ENCODE results near the gene LST1.
A peak's percentile ranks its signal among the peaks of the same experiment; 100 is the strongest.
"Not testable (repeated sequence)": the region's sequence is repeated elsewhere in the genome, so short reads cannot be mapped to it uniquely, and the experiment has no call there.

LST1 gene

DNA sequence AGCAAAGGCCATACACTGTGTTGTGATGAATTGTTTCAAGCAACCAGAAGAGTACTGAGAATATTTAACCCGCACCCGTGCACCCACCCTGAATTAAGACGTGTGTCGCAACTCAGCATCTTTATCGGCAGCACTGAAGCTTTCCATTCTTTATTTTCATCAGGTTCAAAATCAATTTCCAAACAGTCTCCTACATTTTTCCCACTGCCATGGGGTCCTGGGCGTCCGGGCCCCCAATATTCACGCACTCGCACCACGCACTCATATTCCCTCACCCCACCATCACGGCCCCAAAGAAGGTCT, 5.7 kb upstream of the LST1 start:
- DNase-seq (ENCODE audit: low read depth in 3 of 3, low spot score in 1 of 3) = no peak

DNA sequence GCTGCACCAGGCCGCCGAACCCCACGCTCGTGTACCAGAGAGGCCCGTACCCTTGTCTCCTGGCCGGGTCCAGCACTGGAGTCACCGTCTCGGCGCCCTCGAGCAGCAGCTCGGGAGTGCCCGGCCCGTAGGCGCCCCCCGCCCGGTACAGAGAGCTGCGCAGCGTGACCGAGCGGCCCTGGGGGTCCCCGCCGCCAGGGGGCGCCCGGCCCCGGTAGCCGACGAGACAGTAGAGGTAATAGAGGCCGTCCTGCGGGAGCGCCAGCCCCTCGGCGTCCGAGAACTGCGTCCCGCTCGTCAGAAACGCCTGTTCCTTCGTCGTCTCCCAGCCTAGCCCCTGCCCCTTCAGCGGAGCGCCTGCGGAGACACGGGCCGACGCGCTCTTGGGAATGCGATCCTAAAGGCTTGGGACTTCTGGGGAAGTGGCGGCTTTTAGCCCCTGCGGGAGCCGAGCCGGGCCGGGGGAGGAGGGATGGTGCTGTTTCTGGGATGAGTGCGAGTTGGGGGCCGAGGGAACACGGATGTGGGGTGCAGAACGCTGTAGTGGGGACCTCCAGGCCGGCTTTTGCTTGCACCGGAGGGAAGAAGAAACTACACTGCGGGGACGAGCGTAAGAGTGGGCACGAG, 5.2 kb upstream of the LST1 start:
- peak in 2 of 3 donors; percentile 86 to 92 for DNase-seq (ENCODE audit: low read depth in 3 of 3, low spot score in 1 of 3)

DNA sequence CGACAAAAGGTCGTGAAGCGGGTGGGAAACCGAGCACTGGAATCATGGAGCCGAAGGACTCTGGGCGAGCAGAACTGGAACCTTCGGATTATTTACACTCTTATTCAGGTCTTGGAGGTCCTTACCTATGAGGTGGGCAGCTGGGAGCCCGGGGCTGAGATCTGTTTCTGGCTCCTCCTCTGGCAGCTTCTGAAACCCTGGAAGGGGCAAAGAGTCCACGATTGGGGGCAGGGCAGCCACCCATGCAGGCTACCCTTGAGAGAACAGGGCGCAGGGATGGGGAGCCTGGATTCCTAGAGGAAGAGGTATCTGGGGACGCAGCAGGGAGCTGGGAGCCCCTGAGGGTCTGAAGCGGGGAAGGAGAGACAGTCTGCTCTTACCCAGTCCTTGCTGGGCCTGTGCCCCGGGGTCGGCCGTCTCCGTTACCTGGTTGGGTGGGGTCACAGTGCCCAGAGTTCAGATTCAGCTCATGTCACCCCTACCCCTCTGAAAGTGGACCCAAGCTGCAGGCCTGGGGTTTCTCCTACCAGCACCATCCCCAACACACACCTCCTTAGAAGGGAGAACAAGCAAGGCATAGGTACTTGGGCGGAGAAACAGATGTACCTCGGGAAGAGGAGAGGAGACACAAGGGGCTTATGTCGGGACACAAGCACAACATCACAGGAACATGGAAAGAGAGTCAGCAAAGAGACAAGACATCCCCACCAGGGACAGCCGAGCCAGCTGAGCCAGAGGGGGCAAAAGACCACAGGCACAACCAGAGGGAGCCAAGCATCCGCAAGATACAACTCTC, 4.4 kb upstream of the LST1 start:
- DNase-seq (ENCODE audit: low read depth in 3 of 3, low spot score in 1 of 3) = no peak

DNA sequence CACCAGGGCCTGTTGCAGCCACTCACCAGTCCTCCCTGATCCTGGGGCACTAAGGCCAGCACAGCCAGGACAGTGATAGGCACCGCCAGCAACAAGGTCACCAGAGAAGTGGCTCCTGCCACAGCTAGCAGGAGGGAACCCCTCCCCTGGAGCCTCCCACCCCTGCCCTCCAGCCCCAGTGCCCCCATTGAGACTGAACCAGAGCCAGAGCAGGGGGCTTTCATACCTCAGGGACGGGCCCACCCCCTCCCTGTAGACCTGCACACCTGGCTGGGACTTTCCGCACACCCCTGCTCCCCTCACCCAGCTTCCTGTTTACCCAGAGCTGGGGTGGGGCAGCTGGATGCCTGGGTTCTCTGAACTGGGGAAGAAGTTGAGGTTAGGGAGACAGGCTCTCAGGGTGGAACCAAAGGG, 3.8 kb upstream of the LST1 start, which contains the start of gene LTB:
LTB (minus strand) TSS at position 195 of the 414 bp plus-strand sequence; CDS start at position 188, 7 bp downstream.
- peak in 2 of 3 donors; percentile 71 to 74 for DNase-seq (ENCODE audit: low read depth in 3 of 3, low spot score in 1 of 3)

DNA sequence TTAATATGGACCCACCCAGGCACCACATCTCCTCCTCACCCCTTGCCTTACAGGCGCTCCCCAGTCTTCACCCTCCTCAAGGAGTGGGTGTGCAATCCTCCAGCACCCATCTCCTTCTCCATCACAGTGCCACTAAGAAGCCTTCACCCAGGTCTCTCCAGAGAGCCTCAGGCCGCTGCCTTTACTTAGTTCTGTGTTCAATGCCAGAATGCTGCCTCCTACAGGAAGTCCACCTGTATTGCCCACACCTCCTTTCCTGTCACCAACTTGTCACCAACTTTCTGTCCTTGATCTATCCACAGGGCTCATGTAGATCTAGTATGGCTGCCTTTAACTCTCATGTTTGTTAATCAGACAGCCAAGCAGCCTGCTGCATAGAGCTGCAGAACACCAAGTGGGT, 586 bp upstream of the LST1 start:
- no peak for DNase-seq (ENCODE audit: low read depth in 3 of 3, low spot score in 1 of 3)

DNA sequence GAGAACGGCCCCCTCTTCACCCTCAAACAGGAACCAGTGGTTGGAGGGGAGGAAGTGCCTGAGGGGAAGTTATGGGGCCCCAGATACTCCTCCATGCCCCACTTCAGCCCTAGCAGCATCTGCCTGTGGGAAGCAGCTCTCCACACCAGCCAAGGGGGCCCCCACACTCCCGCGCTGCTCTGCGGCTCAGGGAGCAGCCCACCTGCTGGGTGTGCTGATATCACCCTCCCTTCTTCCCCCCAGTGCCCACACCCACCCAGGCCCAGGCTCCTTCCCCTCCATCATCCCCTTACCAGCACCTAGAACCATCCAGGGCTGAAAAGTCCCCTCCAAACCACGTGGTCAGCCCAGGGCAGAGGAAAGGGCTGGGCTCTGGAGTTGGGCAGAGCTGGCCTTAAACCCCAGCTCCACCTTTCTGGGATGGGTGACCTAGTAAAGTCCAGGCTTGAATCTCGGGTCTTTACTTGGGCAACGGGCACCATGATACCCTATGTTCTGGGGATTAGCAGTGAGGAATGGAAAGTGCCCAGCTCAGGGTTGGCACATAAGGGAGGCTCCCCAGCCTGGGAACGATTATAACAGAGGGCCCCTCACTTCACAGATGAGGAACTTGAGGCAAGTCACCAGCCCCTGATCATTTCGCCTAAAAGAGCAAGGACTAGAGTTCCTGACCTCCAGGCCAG, 663 bp downstream of the LST1 start:
- DNase-seq (ENCODE audit: low read depth in 3 of 3, low spot score in 1 of 3) = no peak

DNA sequence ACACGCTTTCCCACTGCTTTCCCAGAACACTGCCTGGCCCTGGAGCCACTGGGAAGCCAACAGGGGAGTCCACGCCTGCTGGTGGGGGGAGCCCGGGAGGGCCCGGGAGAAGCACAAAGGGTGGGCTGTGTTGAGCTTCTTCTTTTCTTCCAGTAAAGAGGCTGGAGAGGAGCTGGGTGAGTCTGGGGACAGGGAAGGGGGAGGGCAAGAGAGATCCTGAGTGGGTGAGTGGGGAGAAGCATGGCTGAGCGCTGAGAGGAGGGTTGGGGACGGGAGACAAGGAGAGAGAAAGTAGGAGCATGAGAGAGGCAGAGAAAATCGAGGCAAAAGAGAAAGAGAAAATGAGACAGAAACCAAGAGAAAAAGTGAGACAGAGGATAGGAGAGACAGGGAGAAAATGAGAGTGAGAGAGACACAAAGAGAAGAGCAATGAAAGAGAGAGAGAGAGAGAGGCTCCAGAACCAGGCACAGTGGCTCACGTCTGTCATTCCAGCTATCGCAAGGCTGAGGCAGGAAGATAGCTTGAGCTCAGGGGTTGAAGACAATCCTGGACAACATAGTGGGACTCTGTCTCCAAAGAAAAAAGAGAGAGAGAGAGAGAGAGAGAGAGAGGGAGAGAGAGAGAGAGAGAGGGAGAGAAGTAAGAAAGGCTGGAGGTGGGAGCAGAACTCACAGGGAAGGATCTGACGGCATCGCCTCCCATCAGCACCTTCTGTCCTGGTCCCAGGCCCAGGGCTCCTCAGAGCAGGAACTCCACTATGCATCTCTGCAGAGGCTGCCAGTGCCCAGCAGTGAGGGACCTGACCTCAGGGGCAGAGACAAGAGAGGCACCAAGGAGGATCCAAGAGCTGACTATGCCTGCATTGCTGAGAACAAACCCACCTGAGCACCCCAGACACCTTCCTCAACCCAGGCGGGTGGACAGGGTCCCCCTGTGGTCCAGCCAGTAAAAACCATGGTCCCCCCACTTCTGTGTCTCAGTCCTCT, 2.0 kb downstream of the LST1 start:
- DNase-seq (ENCODE audit: low read depth in 3 of 3, low spot score in 1 of 3) = no peak

DNA sequence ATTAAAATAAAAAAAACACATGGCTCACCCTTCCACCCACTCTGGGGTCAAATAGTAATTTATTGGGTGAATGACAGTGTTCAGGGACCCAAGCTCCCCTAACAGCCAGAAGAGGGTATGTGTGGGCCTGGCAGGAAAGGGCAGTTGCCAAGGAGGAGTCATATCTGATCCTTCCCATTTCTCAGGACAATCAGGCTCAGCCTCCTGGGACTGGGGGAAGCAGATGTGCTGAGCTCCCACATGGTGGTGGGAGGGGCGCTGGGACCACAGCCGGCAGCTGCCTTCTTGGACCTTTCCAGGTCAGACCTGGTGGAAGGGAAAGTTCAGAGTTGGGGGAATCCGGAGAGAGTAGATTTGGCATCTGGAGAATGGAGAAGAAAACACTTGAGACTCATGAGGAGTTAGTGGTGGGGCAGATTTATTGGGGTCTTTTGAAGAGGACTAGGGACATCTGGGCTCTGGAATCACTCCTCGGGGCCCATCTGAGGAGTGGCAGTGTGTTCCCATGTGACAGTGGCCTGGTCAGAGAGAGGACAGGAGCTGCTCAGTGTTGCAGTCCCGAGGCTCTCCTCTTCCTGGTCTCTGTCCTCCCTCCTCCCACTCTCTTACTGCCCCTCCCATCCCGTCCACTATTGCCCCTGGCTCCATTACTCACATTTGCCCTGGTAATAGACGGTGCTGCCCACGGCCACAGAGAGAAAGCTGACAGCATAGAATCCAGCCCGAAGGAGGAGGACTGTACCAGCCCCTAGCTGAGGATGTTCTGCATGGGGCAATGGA, 3.0 kb downstream of the LST1 start:
- DNase-seq (ENCODE audit: low read depth in 3 of 3, low spot score in 1 of 3) = no peak

DNA sequence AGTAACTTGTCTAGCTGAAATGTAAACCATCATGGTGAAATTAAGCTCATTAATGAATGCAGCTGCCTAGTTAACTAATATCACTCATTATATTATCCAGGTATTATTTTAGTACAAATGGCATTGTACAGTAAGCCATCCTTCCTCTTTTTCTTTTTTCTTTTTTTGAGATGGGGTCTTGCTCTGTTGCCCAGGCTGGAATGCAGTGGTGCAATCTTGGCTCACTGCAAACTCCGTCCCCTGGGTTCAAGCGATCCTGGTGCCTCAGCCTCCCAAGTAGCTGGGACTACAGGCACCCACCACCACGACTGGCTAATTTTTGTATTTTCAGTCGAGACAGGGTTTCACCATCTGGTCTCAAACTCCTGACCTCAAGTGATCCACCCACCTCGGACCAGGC, 4.6 kb downstream of the LST1 start:
- not testable (repeated sequence) for DNase-seq (ENCODE audit: low read depth in 3 of 3, low spot score in 1 of 3)

DNA sequence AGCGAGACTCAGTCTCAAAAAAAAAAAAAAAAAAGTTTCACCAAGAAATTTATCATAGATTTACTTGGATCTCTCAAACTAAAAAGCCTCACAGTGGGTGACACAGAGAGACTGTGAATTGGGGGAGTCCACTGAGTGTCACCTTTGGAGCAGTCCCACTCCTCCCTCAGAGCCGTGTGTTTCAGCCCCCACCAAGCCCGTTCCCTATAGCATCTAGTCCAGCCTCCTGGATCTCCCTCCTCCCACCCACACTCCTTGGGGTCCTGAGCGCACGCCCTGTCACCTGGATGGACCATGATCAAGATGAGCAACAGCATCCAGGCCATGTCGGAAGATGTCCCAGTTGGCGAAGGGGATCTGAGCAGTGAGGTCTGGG, 6.3 kb downstream of the LST1 start:
- DNase-seq (ENCODE audit: low read depth in 3 of 3, low spot score in 1 of 3) = no peak

DNA sequence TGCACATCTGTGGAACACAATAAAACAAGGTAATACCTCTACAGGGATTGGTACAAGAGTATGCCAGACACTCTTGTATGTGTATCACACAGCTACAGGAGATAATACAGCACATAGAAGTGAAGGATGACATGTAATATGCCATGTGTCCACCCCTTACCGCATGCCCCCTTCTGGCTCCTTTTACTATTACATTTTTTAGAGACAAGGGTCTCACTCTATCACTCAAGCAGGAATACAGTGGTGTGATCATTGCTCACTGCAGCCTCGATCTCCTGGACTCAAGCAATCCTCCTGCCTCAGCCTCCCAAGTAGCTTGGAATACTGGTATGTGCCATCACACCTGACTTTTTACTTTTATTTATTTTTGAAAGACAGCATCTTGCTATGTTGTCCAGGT, 10.9 kb downstream of the LST1 start:
- no peak for DNase-seq (ENCODE audit: low read depth in 3 of 3, low spot score in 1 of 3)

DNA sequence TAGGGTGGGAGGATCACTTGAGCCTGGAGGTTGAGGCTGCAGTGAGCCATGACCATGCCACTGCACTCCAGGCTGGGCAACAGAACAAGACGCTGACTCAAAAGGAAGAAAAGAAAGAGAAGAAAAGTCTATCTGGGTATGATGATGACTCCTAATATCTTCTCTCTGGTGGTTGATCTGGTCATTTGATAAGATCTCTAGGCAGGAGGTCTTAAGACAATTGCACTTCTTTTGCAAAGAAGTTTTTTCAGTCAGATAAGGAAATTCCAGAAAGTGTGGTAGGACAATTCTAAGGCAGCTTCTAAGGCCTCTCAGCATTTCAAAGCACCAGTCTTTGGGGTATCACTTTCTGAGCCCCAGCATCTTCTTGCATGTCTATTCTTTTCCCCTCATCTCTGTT, 21.2 kb downstream of the LST1 start:
- DNase-seq (ENCODE audit: low read depth in 3 of 3, low spot score in 1 of 3) = no peak

DNA sequence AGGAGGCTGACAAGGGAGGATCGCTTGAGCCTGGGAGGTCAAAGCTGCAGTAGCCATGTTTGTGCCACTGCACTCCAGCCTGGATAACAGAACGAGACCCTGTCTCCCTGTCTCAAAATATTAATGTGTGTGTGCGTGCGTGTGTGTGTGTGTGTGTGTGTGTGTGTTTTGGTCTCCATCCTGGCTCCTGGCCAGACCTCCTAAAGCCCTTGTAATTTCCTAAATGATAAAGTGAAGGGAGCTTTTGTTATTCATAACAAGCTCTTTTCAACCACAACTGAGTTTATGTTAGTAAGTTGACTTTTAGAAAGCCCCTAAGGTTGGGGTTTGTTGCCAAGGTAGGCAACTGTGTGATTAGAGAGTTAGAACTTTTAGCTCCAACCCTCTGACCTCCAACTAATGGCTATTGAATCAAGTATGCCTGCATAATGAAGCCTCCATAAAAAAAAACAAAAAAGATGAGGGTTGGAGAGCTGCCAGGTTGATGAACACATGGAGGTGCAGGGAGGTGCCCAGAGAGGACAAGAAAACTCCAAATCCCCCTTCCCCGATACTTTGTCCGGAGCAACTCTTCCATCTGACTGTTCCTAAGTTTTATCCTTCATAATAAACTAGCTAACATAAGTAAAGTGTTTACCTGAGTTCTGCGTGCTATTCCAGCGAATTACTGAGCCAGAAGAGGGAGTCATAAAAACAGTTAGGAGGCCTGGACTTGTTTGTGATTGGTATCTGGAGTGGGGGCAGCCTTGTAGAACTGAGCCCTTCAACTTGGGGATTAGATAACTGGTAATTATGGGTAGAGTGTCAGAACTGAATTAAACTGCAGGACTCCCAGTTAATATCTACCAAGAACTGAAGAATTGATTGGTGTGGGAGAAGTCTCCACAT, 23.7 kb downstream of the LST1 start:
- no peak for DNase-seq (ENCODE audit: low read depth in 3 of 3, low spot score in 1 of 3)

DNA sequence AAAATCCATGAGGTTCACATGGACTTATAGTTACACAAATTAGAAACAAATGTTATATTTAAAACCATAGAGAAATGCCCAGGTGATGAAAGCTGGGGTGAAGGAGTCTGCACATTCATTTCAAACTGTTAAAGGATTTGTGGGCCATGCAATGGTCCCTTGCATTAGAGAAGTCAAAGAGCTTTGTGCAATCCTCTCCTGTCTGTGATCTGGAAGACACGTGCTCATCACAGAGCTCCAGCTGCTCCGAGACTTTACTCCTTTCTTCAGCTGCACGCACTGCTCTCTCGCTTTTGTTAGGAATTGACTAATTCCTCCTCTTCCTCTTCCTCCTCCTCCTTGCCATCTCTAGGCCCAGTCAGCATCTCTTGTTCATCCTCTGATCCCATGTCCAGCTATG, 24.9 kb downstream of the LST1 start:
- no peak for DNase-seq (ENCODE audit: low read depth in 3 of 3, low spot score in 1 of 3)

DNA sequence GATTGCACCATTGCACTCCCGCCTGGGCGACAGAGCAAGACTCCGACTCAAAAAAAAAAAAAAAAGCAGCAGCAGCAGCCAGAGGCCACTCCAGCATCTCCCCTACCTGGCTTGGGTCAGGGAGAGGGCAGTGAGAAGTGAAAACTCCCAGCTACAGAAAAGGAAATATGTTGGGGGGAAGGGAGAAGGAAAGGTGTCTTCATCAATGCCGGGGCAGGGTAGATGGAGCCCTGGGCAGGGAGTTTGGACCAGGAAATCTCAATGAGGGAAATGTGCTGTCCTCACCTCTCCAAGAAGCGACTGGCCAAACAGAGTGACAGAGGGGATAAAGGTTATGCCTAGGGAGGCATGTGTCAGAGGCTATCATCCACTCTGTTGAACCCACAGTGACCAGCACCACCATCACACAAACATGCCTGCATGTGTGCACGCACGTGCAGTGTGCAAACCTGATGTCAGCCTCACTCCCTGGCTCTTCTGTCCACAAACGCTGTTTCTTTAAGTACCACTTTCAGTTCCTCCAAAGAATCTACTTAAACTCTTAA, 28.1 kb downstream of the LST1 start:
- no peak for DNase-seq (ENCODE audit: low read depth in 3 of 3, low spot score in 1 of 3)

DNA sequence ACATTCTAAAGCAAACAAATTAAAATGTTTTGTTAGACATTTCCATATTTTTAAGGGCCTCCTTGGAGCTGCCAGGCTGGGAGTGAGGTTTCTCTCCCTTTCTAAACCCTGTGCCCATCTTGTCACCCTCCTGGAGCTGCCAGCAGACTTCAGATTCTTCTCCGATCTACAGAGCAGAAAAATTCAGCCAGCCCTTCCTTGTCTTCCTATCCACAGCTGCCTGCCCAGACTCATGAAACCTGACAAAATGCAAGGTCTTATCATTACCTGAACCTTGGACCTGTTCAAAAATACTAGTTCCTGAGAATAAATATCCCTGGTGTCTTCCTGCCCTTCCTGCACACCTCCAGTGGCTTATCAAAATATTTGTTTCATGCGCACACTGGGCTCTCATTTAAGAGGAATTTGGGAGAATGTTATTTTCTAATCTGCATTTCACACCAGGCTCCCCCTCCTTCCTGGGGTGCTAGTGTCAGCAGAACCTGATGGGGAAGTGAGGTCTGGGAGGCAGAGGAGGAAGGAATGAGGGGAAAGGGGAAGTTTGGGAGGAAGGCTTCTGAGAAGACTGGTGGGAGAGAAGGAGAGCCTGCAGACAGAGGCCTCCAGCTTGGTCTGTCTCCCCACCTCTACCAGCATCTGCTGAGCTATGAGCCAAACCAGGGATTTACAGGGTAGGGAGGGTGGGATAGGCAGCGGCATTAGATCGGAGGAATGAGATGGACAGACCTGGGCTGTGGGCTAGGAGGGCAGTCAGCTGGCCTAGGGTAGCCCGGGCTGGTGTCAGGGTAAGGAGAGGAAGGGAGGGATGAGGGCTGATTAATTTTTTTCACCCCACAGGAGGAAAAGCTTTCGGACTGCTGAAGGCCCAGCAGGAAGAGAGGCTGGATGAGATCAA, 28.9 kb downstream of the LST1 start, which contains the start of gene AIF1:
AIF1 (plus strand) TSS at position 551 of the 895 bp plus-strand sequence; CDS start at position 647, 96 bp downstream.
- DNase-seq (ENCODE audit: low read depth in 3 of 3, low spot score in 1 of 3) = no peak

DNA sequence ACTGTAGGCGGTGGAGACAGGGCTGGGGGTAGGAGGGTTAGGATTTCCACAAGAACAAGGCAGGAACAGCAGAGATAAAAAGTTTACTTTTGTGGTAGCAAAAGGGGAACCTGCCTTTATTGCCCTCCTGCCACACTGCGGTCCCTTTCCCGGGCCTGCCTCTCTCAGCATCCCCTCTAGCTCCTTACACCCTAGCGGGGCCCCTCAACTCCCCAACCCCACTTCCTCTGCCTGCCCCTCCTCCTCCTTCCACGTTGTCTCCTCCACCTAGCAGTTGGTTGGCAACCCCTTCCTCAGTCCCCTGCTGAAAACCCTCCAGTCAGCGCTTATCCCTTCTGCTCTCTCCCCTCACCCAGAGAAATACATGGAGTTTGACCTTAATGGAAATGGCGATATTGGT, 29.7 kb downstream of the LST1 start:
- DNase-seq (ENCODE audit: low read depth in 3 of 3, low spot score in 1 of 3) = no peak

DNA sequence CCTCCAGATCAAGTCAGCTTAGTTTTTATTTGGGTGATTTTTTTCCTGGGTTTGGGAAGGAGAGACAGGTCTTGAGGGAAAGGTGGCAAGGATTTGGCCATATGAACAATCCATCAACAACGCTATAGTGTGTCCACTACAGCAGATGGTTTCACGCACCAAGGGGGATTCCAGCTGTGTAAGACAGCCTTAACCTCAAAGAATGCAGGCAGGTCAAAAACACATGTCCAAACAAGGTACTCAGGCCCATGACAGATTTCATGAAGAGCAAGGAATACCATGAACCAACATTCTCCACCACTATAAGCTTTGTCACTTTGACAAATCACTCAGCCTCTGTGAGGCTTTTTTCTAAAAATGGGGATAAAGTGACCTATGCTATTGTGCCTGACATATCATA, 30.9 kb downstream of the LST1 start:
- no peak for DNase-seq (ENCODE audit: low read depth in 3 of 3, low spot score in 1 of 3)

All from stimulated activated CD4-positive, alpha-beta T cell treated with anti-CD3 and anti-CD28 coated beads, TNF-alpha, amount 100 ng/mL, for 1 hour (primary cell).